H9 (cell line): ENCODE measurements around the gene WDR64. TPM values are rescaled to one million over a fixed set of nuclear protein-coding genes. Genes with fewer than 3 reads are reported as not detected.
A peak's percentile ranks its signal among the peaks of the same experiment; 100 is the strongest.

ENCODE experiments used
- DNase-seq: peaks from one replicate; pipeline ENCODE4 v3.0.0-alpha.2; 2017
- H2AFZ ChIP-seq: one replicate; pipeline ENCODE4 v1.6.1; 2013; ENCODE audit warnings: mild to moderate bottlenecking, low read length, control low read depth, moderate library complexity
- H2AK5ac ChIP-seq: 2 replicates; pipeline ENCODE4 v1.6.1; 2013; ENCODE audit warnings: low read length, control low read depth, mixed read lengths; ENCODE audit not compliant: insufficient read length
- H2BK120ac ChIP-seq: one replicate; pipeline ENCODE4 v1.6.1; 2013; ENCODE audit warnings: low read depth, mild to moderate bottlenecking, low read length, control low read depth, inconsistent platforms; ENCODE audit not compliant: poor library complexity, severe bottlenecking
- H2BK12ac ChIP-seq: 2 replicates; pipeline ENCODE4 v1.6.1; 2013; ENCODE audit warnings: low read length, control low read depth, mixed read lengths, low read depth; ENCODE audit not compliant: insufficient read length
- H2BK15ac ChIP-seq: 2 replicates; pipeline ENCODE4 v1.6.1; 2013; ENCODE audit warnings: low read depth, low read length, control low read depth
- H2BK20ac ChIP-seq: one replicate; pipeline ENCODE4 v1.6.1; 2013; ENCODE audit warnings: low read depth, mild to moderate bottlenecking, low read length, control low read depth, inconsistent platforms; ENCODE audit not compliant: poor library complexity, severe bottlenecking
- H2BK5ac ChIP-seq: 2 replicates; pipeline ENCODE4 v1.6.1; 2013; ENCODE audit warnings: low read length, control low read depth, mixed read lengths; ENCODE audit not compliant: insufficient read length
- H3K14ac ChIP-seq: 2 replicates; pipeline ENCODE4 v1.6.1; 2013; ENCODE audit warnings: low read length, control low read depth; ENCODE audit not compliant: insufficient read depth
- H3K18ac ChIP-seq: 2 replicates; pipeline ENCODE4 v1.6.1; 2013; ENCODE audit warnings: low read depth, mild to moderate bottlenecking, mixed read lengths, low read length, control low read depth; ENCODE audit not compliant: insufficient read length
- H3K23ac ChIP-seq: 2 replicates; pipeline ENCODE4 v1.6.1; 2013; ENCODE audit warnings: low read length, control low read depth, mixed read lengths, low read depth; ENCODE audit not compliant: insufficient read length
- H3K23me2 ChIP-seq: 2 replicates; pipeline ENCODE4 v1.6.1; 2013; ENCODE audit warnings: low read depth, mild to moderate bottlenecking, mixed read lengths, low read length, control low read depth; ENCODE audit not compliant: insufficient read length, poor library complexity, severe bottlenecking
- H3K27ac ChIP-seq: 2 replicates; pipeline ENCODE4 v1.5.1; 2013; ENCODE audit warnings: low read length, control low read depth, mixed read lengths, low read depth; ENCODE audit not compliant: insufficient read length
- H3K27me3 ChIP-seq: 2 replicates; pipeline ENCODE4 v1.6.1; 2013; ENCODE audit warnings: low read length, control low read depth, inconsistent platforms; ENCODE audit not compliant: insufficient read depth
- H3K4ac ChIP-seq: 2 replicates; pipeline ENCODE4 v1.6.1; 2013; ENCODE audit warnings: low read depth, mild to moderate bottlenecking, control low read depth, inconsistent platforms, low read length, moderate library complexity
- H3K4me1 ChIP-seq: 2 replicates; pipeline ENCODE4 v1.6.1; 2013; ENCODE audit warnings: low read length, control low read depth, inconsistent platforms; ENCODE audit not compliant: insufficient read depth
- H3K4me2 ChIP-seq: 2 replicates; pipeline ENCODE4 v1.6.1; 2013; ENCODE audit warnings: low read length, control low read depth, mixed read lengths; ENCODE audit not compliant: insufficient read length, insufficient read depth
- H3K56ac ChIP-seq: 2 replicates; pipeline ENCODE4 v1.6.1; 2013; ENCODE audit warnings: low read depth, mild to moderate bottlenecking, mixed read lengths, low read length, control low read depth; ENCODE audit not compliant: insufficient read length
- H3K79me1 ChIP-seq: 2 replicates; pipeline ENCODE4 v1.6.1; 2013; ENCODE audit warnings: low read depth, mild to moderate bottlenecking, moderate library complexity, low read length, control low read depth, inconsistent platforms; ENCODE audit not compliant: insufficient read depth, poor library complexity, severe bottlenecking
- H3K79me2 ChIP-seq: 2 replicates; pipeline ENCODE4 v1.6.1; 2013; ENCODE audit warnings: low read length, control low read depth, inconsistent platforms; ENCODE audit not compliant: insufficient read depth
- H3K9ac ChIP-seq: 2 replicates; pipeline ENCODE4 v1.6.1; 2013; ENCODE audit warnings: low read length, control low read depth, mixed read lengths; ENCODE audit not compliant: insufficient read length; ENCODE audit errors: extremely low read depth
- H3K9me3 ChIP-seq: one replicate; pipeline ENCODE4 v1.6.1; 2013; ENCODE audit warnings: low read depth, low read length, inconsistent platforms; ENCODE audit not compliant: control insufficient read depth
- H3T11ph ChIP-seq: one replicate; pipeline ENCODE4 v1.6.1; 2013; ENCODE audit warnings: mild to moderate bottlenecking, low read length, control low read depth, inconsistent platforms
- H4K20me1 ChIP-seq: one replicate; pipeline ENCODE4 v1.6.1; 2013; ENCODE audit not compliant: control insufficient read depth, insufficient read length, insufficient read depth
- H4K5ac ChIP-seq: 2 replicates; pipeline ENCODE4 v1.6.1; 2013; ENCODE audit warnings: low read depth, mild to moderate bottlenecking, mixed read lengths, low read length, control low read depth; ENCODE audit not compliant: insufficient read length
- H4K8ac ChIP-seq: replicated peaks from 2 replicates; pipeline ENCODE4 v1.6.1; 2013; ENCODE audit warnings: low read length, control low read depth, mixed read lengths, low read depth; ENCODE audit not compliant: insufficient read length
- H4K91ac ChIP-seq: 2 replicates; pipeline ENCODE4 v1.6.1; 2013; ENCODE audit warnings: low read depth, mild to moderate bottlenecking, moderate library complexity, mixed read lengths, low read length, control low read depth; ENCODE audit not compliant: insufficient read length
- H3K27ac Mint-ChIP-seq, 3 experiments: 2 replicates in 2 of 3; 3 replicates in 1 of 3; pipeline ENCODE4 v1.8.0; 2020 to 2021; ENCODE audit warnings: mixed read lengths in 3 of 3, mild to moderate bottlenecking in 1 of 3, moderate library complexity in 1 of 3
- H3K27me3 Mint-ChIP-seq: 2 replicates; pipeline ENCODE4 v1.8.0; 2021; ENCODE audit warnings: low read depth, mild to moderate bottlenecking, moderate library complexity, mixed read lengths
- H3K36me3 Mint-ChIP-seq, 3 experiments: 2 replicates in 2 of 3; 3 replicates in 1 of 3; pipeline ENCODE4 v1.8.0; 2020 to 2021; ENCODE audit warnings: low read depth in 3 of 3, mixed read lengths in 3 of 3; ENCODE audit not compliant: insufficient read depth in 1 of 3
- H3K4me1 Mint-ChIP-seq, 2 experiments: 2 replicates each; pipeline ENCODE4 v1.8.0; 2020; ENCODE audit warnings: mixed read lengths in 2 of 2
- H3K4me3 Mint-ChIP-seq, 2 experiments: 2 replicates in 1 of 2; 3 replicates in 1 of 2; pipeline ENCODE4 v1.8.0; 2020 to 2021; ENCODE audit warnings: mild to moderate bottlenecking in 2 of 2, mixed read lengths in 2 of 2, moderate library complexity in 1 of 2
- H3K9me3 Mint-ChIP-seq, 2 experiments: 2 replicates in 1 of 2; 3 replicates in 1 of 2; pipeline ENCODE4 v1.8.0; 2020; ENCODE audit warnings: mild to moderate bottlenecking in 2 of 2, mixed read lengths in 2 of 2, moderate library complexity in 1 of 2
- WGBS: extraction: QIAGEN DNeasy Blood & Tissue Kit; methylation state at CpG from one replicate; pipeline ENCODE4 v1.1.7; 2013; ENCODE audit warnings: missing lambda C conversion rate, low lambda C conversion rate, mixed read lengths; ENCODE audit not compliant: insufficient read length; ENCODE audit errors: extremely low coverage; 5-methylcytosine and 5-hydroxymethylcytosine counted together
- total RNA-seq: library from RNA; stranded (reverse); gene quantifications from 2 replicates; pipeline ENCODE4 v1.2.1, GENCODE V29; 2021
- TF ChIP-seq, protein P1 (sequence below): fragments of 200-600 bp; sonication (generic); conservative IDR thresholded peaks from 3 replicates; pipeline ENCODE4 v1.8.0; 2021; ENCODE audit warnings: antibody characterized with exemption, mild to moderate bottlenecking

Gene WDR64
- total RNA-seq, 1 experiment from 2014 or later: not detected

DNA sequence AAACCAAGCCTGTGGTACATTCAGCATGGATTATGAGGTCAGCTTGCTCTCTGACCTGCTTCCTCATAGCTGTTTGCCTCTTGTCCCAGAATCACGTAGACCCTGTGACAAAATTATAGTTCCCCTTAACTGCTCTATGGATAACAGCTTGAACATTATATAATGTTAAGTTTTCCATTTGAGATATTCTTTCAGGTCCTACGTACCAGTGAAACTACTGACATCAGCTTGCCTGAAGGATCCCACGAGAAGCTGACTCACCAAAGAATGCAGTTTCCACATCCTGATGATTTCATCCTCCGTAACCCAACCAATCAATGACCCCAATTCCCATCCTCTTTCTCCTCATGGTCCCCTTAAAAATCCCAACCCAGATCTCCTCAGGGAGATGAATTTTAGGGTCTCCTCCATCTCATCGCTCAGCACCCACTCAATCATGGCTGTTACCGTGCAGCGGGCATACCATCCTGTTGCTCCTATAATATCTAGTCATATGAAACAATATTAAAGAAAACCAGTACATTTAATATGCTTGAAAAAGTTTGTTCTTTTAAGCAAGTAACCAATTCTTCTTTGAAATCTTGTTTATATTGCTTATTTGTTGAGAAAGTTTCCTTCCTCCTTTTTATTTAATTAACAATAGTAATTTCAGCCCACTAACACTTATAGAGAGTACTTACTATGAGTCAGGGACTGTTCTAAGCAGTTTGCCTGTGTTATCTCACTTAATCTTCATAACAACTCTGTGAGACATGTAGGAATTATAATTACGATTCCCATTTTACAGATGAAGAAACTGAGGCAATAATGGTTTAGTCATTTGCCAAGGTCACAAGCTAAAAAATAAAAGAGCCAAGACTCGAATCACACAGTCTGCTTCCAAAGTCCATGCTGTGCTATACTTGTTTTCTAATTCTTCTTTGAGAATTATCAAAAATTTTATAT is 39.3 kb upstream of the WDR64 start:
- Histone ChIP-seq H2AK5ac (no peak overlapping the region), H3K27me3 (no peaks in the 10 kb centered on the region), H4K8ac (no peak overlapping the region), H3K27ac (no peak overlapping the region), H3K23me2 (no peaks in the 10 kb centered on the region), H2BK120ac (no peak overlapping the region), H3K9me3 (no peaks in the 10 kb centered on the region), H3K23ac (no peak overlapping the region), H3K79me1 (no peaks in the 10 kb centered on the region), H3K4ac (no peak overlapping the region), H3K56ac (no peak overlapping the region), H4K91ac (no peak overlapping the region), H3K18ac (no peak overlapping the region), H4K5ac (no peak overlapping the region), H3T11ph (no peak overlapping the region), H2AFZ (no peak overlapping the region), H3K14ac (no peak overlapping the region), H2BK12ac (no peak overlapping the region), H3K4me2 (no peak overlapping the region), H3K9ac (no peak overlapping the region), H4K20me1 (no peaks in the 10 kb centered on the region), H2BK20ac (no peak overlapping the region), H2BK15ac (no peak overlapping the region), H3K4me1 (no peaks in the 10 kb centered on the region), H3K79me2 (no peaks in the 10 kb centered on the region), H2BK5ac (no peak overlapping the region)
- no peak overlapping the region; a peak in 1 of 5 replicates for H3K4me3 Mint-ChIP-seq
- no peaks in the 10 kb centered on the region for H3K9me3 Mint-ChIP-seq
- H3K27me3 Mint-ChIP-seq: no peaks in the 10 kb centered on the region
- H3K4me1 Mint-ChIP-seq: 0 out of 4 replicates have a peak, but pooled peaks cover 0 to 2% of the 10 kb centered on the region in 2 experiments
- no CpG with 5 or more reads among the region's 9 CpGs for WGBS
- DNase-seq: no peak
- TF ChIP-seq, protein P1, sequence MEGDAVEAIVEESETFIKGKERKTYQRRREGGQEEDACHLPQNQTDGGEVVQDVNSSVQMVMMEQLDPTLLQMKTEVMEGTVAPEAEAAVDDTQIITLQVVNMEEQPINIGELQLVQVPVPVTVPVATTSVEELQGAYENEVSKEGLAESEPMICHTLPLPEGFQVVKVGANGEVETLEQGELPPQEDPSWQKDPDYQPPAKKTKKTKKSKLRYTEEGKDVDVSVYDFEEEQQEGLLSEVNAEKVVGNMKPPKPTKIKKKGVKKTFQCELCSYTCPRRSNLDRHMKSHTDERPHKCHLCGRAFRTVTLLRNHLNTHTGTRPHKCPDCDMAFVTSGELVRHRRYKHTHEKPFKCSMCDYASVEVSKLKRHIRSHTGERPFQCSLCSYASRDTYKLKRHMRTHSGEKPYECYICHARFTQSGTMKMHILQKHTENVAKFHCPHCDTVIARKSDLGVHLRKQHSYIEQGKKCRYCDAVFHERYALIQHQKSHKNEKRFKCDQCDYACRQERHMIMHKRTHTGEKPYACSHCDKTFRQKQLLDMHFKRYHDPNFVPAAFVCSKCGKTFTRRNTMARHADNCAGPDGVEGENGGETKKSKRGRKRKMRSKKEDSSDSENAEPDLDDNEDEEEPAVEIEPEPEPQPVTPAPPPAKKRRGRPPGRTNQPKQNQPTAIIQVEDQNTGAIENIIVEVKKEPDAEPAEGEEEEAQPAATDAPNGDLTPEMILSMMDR: no peak
- H3K36me3 Mint-ChIP-seq: no peaks in the 10 kb centered on the region; a peak in 1 of 7 replicates
- H3K27ac Mint-ChIP-seq: peak overlapping the region in 2 of 3 experiments; percentile 6 to 11; a peak in 2 of 7 replicates
